ENCODE measurements around the gene ARSI. TPM values are rescaled to one million over a fixed set of nuclear protein-coding genes. Genes with fewer than 3 reads are reported as not detected.

ARSI gene
- total RNA-seq, 4 donors from 2014 or later, result 0.17 to 1.5 (median 0.43) TPM

DNA sequence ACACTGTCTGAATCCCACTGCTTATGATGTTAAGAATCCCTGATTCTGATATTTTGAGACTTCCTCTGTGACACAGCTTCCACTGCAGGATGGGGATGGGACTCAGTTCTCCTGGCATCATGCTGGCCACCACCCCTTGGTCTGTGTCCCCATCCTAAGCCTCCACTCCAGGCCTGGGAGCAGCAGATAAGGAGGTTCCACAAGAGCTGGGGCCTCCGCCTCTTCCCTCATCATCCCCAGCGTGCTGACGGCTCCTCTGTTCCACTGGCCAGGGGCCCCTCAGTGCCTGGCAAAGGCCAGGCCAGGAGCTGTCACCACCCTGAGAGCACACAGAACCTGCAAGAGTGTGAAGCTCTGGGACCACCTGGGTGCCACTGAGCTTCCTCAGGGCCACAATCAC is 53.8 kb downstream of the ARSI start:
- TF ChIP-seq, protein P1, sequence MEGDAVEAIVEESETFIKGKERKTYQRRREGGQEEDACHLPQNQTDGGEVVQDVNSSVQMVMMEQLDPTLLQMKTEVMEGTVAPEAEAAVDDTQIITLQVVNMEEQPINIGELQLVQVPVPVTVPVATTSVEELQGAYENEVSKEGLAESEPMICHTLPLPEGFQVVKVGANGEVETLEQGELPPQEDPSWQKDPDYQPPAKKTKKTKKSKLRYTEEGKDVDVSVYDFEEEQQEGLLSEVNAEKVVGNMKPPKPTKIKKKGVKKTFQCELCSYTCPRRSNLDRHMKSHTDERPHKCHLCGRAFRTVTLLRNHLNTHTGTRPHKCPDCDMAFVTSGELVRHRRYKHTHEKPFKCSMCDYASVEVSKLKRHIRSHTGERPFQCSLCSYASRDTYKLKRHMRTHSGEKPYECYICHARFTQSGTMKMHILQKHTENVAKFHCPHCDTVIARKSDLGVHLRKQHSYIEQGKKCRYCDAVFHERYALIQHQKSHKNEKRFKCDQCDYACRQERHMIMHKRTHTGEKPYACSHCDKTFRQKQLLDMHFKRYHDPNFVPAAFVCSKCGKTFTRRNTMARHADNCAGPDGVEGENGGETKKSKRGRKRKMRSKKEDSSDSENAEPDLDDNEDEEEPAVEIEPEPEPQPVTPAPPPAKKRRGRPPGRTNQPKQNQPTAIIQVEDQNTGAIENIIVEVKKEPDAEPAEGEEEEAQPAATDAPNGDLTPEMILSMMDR (IDR thresholded peaks at IDR 0.05; ENCODE audit: low read depth), result no peak

DNA sequence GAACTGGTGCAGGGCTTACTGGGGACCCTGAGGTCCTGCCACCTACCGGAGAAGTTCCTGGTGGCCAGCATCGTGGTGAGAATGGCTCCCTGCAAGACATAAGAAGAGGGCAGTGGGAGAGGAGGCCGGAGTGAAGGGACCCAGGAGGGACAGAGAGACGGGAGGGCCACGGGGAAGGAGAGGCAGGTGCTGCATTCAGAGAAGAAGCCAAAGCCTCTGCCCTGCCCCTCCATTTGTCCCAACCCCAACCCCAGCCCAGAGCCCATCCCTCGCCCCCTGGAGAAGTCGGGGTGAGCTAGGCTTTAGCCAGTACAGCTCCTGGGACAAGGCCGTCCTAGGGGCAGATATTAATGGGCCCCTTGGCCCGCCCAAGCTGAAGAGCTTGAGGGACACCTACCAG is 55.0 kb downstream of the ARSI start:
- TF ChIP-seq, protein P1 (IDR thresholded peaks at IDR 0.05; ENCODE audit: low read depth), result no peak

DNA sequence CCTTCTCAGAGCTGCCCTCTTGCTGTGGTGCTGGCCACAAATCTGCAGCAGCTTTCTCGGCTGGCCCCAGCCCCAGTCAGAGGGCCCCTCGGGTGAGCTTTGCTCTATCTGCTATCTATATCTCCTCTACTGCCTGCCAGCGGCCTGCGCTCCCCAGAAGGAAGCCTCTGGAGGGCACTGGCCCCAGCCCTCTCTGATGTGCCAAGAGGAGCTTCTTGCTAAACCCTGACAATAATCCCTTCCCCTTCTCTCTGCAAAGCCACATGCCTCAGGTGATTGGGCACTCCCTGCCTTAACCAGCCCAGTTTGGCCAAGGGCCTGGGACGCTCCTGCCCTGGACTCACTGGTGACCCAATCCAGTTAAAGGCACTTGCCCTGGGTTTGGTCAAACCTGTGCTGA is 55.9 kb downstream of the ARSI start:
- TF ChIP-seq, protein P1 (IDR thresholded peaks at IDR 0.05; ENCODE audit: low read depth), result no peak

DNA sequence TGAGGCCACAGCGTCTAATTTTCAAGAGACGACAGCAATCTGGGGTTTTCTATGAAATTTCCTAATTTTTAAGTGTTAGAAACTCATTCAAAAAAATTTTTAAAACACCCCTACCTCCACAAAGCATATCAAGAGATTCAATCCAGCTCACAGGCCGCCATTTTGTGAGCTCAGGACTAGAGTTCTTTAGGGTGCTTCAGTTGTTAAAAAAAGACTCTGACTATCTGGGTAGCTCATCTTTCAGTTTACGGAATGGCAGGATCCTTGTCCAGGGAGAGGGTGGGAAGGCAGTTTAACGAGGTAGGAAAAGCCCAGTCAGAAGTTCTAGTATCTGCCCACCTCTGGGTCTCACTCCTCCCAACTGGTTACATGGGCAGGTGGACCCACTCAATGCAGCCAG is 56.3 kb downstream of the ARSI start:
- TF ChIP-seq, protein P1 (IDR thresholded peaks at IDR 0.05; ENCODE audit: low read depth), result no peak

Other genes starting within 250 kb of the ARSI start
- 100 to 1,000 TPM in 2 of 4 donors, 10 to 100 TPM in 2; 35.2 to 152 (median 79.7) TPM for gene CSF1R, start 216.4 kb downstream of the ARSI start, total RNA-seq
- gene PDGFRB, start 147.1 kb downstream of the ARSI start, total RNA-seq, result 100 to 1,000 TPM; 148 to 225 (median 191) TPM
- gene CDX1, start 136.1 kb downstream of the ARSI start, total RNA-seq, result not detected
- under 1 TPM in 1 of 4 donors, not detected in 3; 0.17 TPM for gene SLC6A7, start 112.8 kb downstream of the ARSI start, total RNA-seq
- not detected for gene CAMK2A, start 13.1 kb downstream of the ARSI start, total RNA-seq
- gene TCOF1, start 54.8 kb upstream of the ARSI start, total RNA-seq, result 10 to 100 TPM; 18.2 to 29.0 (median 19.9) TPM
- 1,000 to 10,000 TPM in 1 of 4 donors, 100 to 1,000 TPM in 3; 397 to 1,386 (median 625) TPM for gene CD74, start 110.0 kb upstream of the ARSI start, total RNA-seq
- gene RPS14, start 146.8 kb upstream of the ARSI start, total RNA-seq, result 1,000 to 10,000 TPM; 2,464 to 2,979 (median 2,566) TPM
- gene NDST1, start 205.2 kb upstream of the ARSI start, total RNA-seq, result 100 to 1,000 TPM in 1 of 4 donors, 10 to 100 TPM in 3; 32.4 to 104 (median 42.6) TPM